ENCODE data around the gene SLC22A2. TPM values are rescaled to one million over a fixed set of nuclear protein-coding genes. Genes with fewer than 3 reads are reported as not detected.

The SLC22A2 gene
- total RNA-seq, 1 donor from 2014 or later, result not detected

- Histone ChIP-seq H3K36me3 (no peaks in the 10 kb centered on the region), H3K27me3 (ENCODE audit: low read depth) (peaks cover 19% of the 10 kb centered on the region), H3K4me3 (no peak overlapping the region), H3K4me1 (no peaks in the 10 kb centered on the region), H3K9me3 (replicated peaks) (peaks cover 16% of the 10 kb centered on the region), H3K27ac (replicated peaks) (no peak overlapping the region)
- TF ChIP-seq CTCF (IDR thresholded peaks at IDR 0.05; ENCODE audit: borderline replicate concordance), result no peak
- intact Hi-C loops (cut with micrococcal nuclease), result no loop called here
- no peak for DNase-seq
Observed at GRCh38 chr6:160221918-160222317, 36.7 kb downstream of the SLC22A2 start.

GRCh38 chr6:160221423-160221822 is 37.2 kb downstream of the SLC22A2 start:
- Histone ChIP-seq H3K4me3 (no peak overlapping the region), H3K27ac (replicated peaks) (no peak overlapping the region), H3K36me3 (no peaks in the 10 kb centered on the region), H3K4me1 (no peaks in the 10 kb centered on the region), H3K9me3 (replicated peaks) (peaks cover 16% of the 10 kb centered on the region), H3K27me3 (ENCODE audit: low read depth) (peaks cover 20% of the 10 kb centered on the region)
- DNase-seq, result no peak
- intact Hi-C loops (cut with micrococcal nuclease), result no loop called here
- no peak for TF ChIP-seq CTCF (IDR thresholded peaks at IDR 0.05; ENCODE audit: borderline replicate concordance)

DNA sequence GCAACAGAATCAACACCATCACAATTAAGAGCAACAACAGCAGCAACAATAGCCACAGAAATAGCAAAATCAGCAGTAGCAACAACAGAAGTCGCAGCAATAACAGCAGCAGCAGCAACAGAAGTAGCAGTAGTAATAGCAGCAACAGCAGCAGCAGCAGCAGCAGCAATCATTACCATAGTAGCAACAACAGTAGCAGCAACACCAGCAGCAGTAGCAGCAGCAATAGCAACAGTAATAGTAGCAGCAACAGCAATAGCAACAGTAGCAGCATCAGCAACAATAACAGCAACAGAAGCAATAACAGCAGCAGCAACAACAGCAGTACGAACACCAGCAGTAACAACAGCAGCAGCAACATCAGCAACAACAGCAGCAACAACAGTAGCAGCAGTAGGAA is 39.8 kb downstream of the SLC22A2 start:
- no peaks in the 10 kb centered on the region for H3K36me3 ChIP-seq
- no peak overlapping the region for H3K4me3 ChIP-seq
- intact Hi-C loops (cut with micrococcal nuclease), result no loop called here
- H3K4me1 ChIP-seq, result no peaks in the 10 kb centered on the region
- peaks cover 34% of the 10 kb centered on the region for H3K27me3 ChIP-seq (ENCODE audit: low read depth)
- no peak for TF ChIP-seq CTCF (IDR thresholded peaks at IDR 0.05; ENCODE audit: borderline replicate concordance)
- no peak for DNase-seq
- no peak overlapping the region for H3K27ac ChIP-seq (replicated peaks)
- peaks cover 20% of the 10 kb centered on the region for H3K9me3 ChIP-seq (replicated peaks)

DNA sequence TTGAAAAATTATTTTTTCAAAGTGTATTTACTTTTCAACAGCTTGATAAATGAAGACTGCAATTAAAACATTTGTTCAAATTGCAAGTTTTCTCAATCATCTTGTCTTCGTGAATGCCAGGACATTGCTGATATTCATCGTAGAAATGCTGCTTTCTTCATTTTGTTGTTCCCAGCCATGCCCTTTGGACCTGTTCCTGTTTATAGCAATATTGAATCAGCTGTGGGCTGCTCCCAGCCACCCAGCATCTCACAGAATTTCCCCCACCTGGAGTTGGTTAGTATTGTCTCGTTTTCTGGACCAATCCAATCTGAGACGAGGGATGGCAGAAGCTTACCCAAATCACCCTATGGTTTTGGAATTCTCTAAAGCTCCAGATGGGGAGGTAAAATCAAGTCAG is 40.8 kb downstream of the SLC22A2 start:
- Histone ChIP-seq H3K27ac (replicated peaks) (no peak overlapping the region), H3K27me3 (ENCODE audit: low read depth) (peaks cover 34% of the 10 kb centered on the region), H3K4me3 (no peak overlapping the region), H3K4me1 (no peaks in the 10 kb centered on the region), H3K36me3 (no peaks in the 10 kb centered on the region), H3K9me3 (replicated peaks) (peaks cover 20% of the 10 kb centered on the region)
- intact Hi-C loops (cut with micrococcal nuclease), result no loop called here
- DNase-seq, result no peak
- TF ChIP-seq CTCF (IDR thresholded peaks at IDR 0.05; ENCODE audit: borderline replicate concordance), result no peak

- H3K27me3 ChIP-seq (ENCODE audit: low read depth), result peaks cover 34% of the 10 kb centered on the region
- H3K9me3 ChIP-seq (replicated peaks), result peaks cover 20% of the 10 kb centered on the region
- no peak for TF ChIP-seq CTCF (IDR thresholded peaks at IDR 0.05; ENCODE audit: borderline replicate concordance)
- intact Hi-C loops (cut with micrococcal nuclease), result no loop called here
- no peak overlapping the region for H3K4me3 ChIP-seq
- DNase-seq, result no peak
- no peaks in the 10 kb centered on the region for H3K36me3 ChIP-seq
- no peak overlapping the region for H3K27ac ChIP-seq (replicated peaks)
- H3K4me1 ChIP-seq, result no peaks in the 10 kb centered on the region
Observed at GRCh38 chr6:160217073-160217472, 41.5 kb downstream of the SLC22A2 start.

DNA sequence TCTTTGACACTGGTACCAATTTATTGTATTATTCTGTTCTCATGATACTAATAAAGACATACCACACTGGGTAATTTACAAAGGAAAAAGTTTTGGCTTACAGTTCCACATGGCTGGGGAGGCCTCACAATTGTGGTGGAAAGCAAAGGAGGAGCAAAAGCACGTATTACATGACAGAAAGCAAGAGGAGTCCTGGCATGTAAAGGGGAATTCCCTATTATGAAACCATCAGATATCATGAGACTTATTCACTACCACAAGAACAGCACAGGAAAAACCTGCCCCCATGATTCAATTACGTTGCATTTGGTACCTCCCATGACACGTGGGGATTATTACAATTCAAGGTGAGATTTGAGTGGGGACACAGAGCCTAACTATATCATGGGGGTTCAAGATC is 43.4 kb downstream of the SLC22A2 start:
- Histone ChIP-seq H3K9me3 (replicated peaks) (peaks cover 19% of the 10 kb centered on the region), H3K36me3 (no peaks in the 10 kb centered on the region), H3K27ac (replicated peaks) (no peak overlapping the region), H3K27me3 (ENCODE audit: low read depth) (peaks cover 34% of the 10 kb centered on the region), H3K4me1 (no peaks in the 10 kb centered on the region), H3K4me3 (no peak overlapping the region)
- intact Hi-C loops (cut with micrococcal nuclease), result no loop called here
- no peak for TF ChIP-seq CTCF (IDR thresholded peaks at IDR 0.05; ENCODE audit: borderline replicate concordance)
- no peak for DNase-seq
